Measurements from ENCODE around the gene TMEM185B. TPM values are rescaled to one million over a fixed set of nuclear protein-coding genes. Genes with fewer than 3 reads are reported as not detected.
A peak's percentile ranks its signal among the peaks of the same experiment; 100 is the strongest.
"Not testable (repeated sequence)": the region's sequence is repeated elsewhere in the genome, so short reads cannot be mapped to it uniquely, and the experiment has no call there.

Gene TMEM185B
- total RNA-seq, 1 donor from 2014 or later = 22.7 TPM

DNA sequence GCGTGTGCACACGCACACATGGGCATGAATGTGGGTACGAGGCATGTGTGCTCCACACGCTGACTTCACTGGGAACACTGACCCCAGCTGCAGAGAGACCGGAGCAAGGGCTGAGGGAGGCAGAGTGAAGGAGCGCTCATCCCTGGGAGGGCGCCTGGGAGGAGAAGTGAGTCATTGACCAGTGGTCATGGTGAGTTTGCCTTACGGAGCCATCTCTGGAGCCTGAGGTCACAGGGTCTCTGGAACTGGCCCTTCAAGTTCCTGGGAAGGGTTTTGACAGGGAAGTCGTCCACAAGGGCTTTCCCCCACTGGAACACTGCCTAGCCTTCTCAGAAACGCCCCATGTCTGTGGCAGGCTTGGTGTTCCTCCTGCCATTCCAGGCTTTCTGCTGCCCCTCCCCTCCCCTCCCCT, 14.3 kb upstream of the TMEM185B start:
- peak; percentile 70 for DNase-seq (ENCODE audit: low spot score)
- intact Hi-C loops (cut with DNase I) = no loop called here

GRCh38 chr2:120236791-120237190, 13.6 kb upstream of the TMEM185B start:
- intact Hi-C loops (cut with DNase I) = no loop called here
- peak; percentile 47 for DNase-seq (ENCODE audit: low spot score)

DNA sequence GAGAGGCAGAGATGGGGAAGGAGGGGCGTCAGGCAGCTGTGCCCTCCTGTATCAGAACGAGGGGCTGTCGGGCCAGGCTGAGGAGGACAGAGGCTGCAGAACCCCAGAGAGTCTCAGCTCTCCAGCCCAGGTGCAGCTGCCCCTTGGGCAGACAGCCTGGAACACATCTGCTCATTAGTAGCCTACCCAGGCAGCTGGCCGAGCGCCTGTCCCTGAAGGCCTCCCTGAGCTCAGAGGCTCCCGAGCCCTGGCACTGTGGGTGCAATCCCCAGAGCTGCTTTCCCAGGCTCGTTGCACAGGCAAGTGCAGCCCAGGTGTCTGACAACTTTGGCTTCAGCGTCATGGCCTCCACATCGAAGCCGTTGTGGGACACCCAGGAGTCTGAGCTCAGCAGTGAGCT, 13.1 kb upstream of the TMEM185B start:
- intact Hi-C loops (cut with DNase I) = no loop called here
- DNase-seq (ENCODE audit: low spot score) = peak; percentile 60

DNA sequence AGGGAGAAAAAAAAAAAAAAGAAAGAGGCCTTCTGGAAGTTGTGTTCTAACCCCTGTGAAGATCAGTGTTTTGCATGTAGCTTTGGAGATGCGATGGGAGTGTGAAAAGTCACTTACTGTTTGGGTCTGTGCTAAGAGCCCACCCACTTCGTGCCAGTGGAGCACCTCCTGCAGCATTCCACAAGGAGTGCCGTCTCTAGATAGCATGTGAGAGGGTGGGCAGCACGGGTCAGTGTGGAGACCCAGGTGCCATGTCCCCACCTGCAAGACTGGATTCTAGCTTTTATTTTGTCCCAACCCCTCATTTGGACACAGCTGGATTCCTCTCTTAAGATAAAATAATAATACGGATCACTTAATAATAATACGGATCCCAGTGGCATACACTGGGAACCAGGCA, 12.5 kb upstream of the TMEM185B start:
- intact Hi-C loops (cut with DNase I) = no loop called here
- no peak for DNase-seq (ENCODE audit: low spot score)

DNA sequence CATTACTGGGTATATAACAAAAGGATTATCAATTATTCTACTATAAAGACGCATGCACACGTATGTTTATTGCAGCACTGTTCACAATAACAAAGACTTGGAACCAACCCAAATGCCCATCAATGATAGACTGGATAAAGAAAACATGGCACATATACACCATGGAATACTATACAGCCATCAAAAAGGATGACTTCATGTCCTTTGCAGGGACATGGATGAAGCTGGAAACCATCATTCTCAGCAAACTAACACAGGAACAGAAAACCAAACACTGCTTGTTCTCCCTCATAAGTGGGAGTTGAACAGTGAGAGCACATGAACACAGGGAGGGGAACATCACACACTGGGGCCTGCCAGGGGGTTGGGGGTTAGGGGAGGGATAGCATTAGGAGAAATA, 12.0 kb upstream of the TMEM185B start:
- intact Hi-C loops (cut with DNase I); DNase-seq (ENCODE audit: low spot score): not testable (repeated sequence)

DNA sequence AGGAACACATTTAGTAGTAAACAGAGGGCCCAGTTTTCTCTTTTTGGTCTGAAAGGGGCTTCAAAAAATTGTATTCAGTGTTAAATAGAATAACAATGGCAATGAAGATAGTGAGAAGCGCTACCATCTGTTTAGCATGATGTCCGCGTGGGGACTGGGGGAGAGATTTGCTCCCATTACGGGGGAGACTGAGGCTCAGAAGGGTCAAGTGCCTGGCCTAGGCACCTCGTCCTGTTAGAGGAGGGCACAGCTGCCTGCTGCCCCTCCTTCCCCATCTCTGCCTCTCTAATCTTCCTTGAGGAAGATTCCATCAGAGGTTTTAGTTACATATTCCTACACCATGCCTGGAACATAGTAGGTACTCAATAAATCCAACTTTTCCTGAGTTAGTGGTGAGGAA, 10.1 kb upstream of the TMEM185B start:
- intact Hi-C loops (cut with DNase I) = no loop called here
- no peak for DNase-seq (ENCODE audit: low spot score)

GRCh38 chr2:120231974-120232635, 8.9 kb upstream of the TMEM185B start:
- DNase-seq (ENCODE audit: low spot score) = peak; percentile 72

DNA sequence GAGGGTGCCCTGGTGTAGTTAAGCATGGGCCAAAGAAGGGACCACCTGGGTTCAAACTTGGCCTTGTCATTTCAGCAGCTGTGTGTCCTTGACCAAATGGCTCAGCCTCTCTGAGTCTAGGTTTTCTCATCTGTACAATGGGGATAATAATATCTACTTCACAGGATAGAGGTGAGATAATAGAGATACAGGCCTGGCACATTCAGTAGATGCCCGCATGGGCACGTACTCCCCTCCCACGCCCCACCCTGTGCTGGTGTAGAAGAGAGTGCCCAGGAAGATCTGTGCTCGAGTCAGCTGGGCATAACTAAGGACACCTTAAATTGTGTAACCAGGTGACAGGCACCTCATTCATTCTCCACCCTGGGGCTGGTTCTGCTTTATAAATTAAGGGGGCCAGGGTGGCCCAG, 8.4 kb upstream of the TMEM185B start:
- DNase-seq (ENCODE audit: low spot score) = no peak
- intact Hi-C loops (cut with DNase I) = no loop called here

More at GRCh38 chr2:120231974-120232635, 8.9 kb upstream of the TMEM185B start:
- intact Hi-C loops (cut with DNase I) = no loop called here

DNA sequence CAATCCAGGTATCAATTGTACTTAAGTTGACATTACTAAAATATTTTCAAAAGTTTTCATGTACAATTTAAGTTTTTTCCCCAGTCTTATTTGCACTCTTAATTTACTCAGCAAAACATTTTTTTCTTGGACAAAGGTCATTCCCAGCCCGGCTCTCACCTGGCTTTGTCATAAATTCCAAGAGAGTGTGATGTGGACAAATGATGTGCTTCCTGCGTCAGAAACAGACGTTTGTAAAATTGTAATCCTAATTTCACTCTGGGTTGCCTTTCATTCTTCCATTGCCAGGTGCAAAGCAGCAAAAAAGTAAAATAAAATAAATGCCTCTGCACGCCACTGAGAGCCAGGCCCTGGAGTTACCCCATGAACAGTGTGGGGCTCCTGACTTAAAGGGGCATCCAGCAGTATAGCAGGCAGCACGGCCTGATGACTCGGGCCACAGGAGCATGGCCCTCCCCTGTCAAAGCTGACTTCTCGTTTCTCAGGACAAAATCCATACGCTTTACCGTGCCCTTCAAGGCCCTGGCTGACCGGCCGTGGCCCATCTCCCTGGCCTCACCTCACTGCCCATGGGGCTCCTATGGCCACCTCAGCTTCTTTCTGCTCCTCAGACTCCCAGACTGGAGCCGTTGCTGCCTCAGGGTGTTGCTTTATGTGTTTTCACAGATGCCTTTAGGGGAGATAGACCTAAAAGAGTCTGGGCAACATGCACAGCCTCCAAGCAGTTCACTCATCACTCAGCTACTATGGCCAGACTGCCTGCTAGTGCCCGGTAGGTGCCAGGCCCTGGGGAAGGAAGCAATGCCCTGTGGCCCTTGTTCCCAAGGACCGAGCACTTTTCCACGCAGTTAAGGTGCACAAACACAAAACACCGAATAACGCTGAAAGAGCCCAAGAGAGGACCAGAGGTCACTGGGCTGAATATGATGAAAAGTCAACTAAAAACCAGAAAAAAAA, 7.6 kb upstream of the TMEM185B start:
- peak; percentile 59 for DNase-seq (ENCODE audit: low spot score)

GRCh38 chr2:120229341-120229740, 6.1 kb upstream of the TMEM185B start:
- intact Hi-C loops (cut with DNase I) = no loop called here
- no peak for DNase-seq (ENCODE audit: low spot score)

More for the DNA sequence above, 7.6 kb upstream of the TMEM185B start:
- intact Hi-C loops (cut with DNase I) = no loop called here

DNA sequence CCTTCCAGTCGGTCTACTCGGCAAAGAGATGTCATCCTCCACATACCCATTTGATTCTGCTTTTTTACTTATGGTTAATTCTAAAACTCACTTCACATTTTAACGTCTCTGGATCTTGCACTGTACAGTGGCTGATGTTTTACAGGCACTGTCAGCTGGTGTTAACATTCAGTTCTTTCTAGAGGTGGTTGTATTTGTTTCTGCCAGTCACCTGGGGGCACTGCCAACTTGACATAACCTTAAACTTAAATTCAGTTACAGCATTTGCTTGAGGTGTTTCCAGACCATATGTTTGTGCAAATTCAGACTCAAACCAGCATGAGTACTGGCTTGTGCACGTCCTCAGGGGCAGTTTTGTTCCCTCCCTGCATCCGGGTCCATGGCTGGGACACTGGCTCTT, 5.3 kb upstream of the TMEM185B start:
- DNase-seq (ENCODE audit: low spot score) = peak; percentile 20
- intact Hi-C loops (cut with DNase I) = no loop called here

DNA sequence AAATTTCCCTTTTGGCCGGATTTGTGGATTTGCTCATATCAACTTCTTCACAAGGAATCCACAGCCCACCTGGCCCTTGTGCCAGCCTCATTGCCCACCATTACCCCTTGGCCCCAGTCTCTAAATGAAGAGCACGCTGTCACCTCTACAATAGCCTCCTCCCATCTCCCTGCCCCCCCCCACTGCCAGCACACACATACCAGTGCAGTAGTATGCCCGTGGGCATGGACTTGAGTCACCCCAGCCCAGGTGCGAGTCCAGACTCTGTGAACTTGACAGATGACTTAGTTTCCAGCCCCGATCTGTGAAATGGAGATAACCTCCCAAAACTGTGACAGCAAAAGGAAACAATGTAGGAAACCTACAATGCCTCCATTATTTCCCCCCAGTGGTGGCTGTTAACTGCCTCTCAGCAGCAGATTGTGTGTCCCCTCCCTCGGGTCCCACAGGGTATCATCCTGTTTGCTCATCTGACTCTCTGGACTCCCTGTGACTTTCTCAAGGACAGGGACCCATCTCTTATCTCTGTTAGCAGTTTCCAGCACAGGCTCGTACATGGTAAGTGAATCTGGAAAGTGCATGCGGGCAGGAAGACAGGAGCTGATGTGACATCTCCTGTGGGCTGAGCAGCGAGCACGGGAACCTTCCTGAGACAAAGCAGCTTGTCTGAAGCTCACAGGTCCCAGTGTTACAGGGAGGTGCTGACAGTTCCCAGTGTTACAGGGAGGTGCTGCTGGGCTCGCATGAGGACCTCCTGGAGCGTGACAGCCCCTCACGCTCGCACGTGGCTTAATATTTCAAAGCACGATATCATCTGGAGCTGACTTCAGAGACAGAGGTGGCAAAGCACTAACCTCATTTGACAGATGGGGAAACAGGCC, 4.2 kb upstream of the TMEM185B start:
- intact Hi-C loops (cut with DNase I) = no loop called here
- peak; percentile 49 for DNase-seq (ENCODE audit: low spot score)

DNA sequence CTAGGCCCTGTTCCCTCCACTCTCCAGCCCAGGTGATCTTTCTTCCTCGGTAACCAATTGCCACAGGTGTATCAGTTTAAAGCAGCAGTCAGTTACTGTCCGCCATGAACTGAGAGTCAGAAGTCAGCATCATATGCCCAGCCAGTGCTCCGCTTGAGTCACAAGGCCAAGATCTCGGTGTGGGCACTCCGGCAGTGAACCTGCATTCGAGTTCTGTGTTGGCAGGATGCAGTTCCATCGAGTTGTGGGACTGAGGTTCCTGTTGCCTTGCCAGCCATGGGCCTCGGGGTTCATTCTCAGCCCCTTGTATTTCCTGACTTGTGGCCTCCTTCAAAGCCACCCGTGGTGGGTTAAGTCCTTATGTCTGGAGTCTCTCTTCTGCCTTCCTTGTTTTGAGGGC, 3.1 kb upstream of the TMEM185B start:
- DNase-seq (ENCODE audit: low spot score) = peak; percentile 47
- intact Hi-C loops (cut with DNase I) = no loop called here

- DNase-seq (ENCODE audit: low spot score) = peak; percentile 56
- intact Hi-C loops (cut with DNase I) = no loop called here
Observed at GRCh38 chr2:120225549-120226065, 2.4 kb upstream of the TMEM185B start.

DNA sequence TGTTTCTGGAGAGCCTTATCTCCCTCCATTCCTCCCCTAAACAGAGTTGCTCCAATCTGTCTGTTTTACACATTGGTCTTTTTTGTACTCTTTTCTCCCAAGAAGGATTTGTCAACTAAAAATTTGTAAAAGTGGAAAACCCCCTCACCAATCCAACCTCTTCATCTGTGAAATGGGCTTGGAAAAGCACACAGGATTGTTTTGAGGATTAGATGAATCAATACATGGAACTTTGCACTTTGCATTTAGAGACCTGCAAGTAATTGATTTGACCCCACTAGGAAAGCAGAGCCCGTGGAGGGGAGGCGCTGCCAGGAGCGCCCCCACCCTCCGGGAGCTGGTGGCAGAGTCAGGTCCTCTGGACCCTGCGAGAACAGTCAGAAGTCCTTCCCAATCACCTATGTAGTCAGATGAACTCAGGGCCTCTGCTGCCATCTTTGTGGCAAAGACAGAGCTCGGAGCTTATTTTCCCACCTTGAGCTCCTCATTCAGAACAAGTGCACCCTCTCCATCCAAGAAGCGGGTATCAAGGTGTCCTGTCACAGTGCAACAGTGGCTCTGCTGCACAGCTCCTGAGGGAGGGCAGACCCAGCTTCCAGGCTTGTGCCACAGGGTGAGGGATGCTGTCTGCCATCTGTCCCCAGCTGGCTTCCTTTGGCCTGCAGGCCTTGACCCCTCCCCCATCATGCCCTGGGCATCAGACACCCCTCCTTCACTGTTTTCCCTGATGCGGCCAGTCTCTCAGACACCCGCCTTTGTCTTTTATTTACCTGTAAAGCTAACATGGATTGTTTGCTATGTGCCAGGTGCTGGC, 1.7 kb upstream of the TMEM185B start:
- intact Hi-C loops (cut with DNase I) = loop anchor here (5.0 kb wide), 1 partner anchor 87 kb away; no protein-coding TSS in a partner anchor

GRCh38 chr2:120224256-120224655, 1.1 kb upstream of the TMEM185B start:
- DNase-seq (ENCODE audit: low spot score) = peak; percentile 75
- intact Hi-C loops (cut with DNase I) = loop anchor here (5.0 kb wide), 1 partner anchor 88 kb away; no protein-coding TSS in a partner anchor

More for the DNA sequence above, 1.7 kb upstream of the TMEM185B start:
- DNase-seq (ENCODE audit: low spot score) = peak; percentile 72

DNA sequence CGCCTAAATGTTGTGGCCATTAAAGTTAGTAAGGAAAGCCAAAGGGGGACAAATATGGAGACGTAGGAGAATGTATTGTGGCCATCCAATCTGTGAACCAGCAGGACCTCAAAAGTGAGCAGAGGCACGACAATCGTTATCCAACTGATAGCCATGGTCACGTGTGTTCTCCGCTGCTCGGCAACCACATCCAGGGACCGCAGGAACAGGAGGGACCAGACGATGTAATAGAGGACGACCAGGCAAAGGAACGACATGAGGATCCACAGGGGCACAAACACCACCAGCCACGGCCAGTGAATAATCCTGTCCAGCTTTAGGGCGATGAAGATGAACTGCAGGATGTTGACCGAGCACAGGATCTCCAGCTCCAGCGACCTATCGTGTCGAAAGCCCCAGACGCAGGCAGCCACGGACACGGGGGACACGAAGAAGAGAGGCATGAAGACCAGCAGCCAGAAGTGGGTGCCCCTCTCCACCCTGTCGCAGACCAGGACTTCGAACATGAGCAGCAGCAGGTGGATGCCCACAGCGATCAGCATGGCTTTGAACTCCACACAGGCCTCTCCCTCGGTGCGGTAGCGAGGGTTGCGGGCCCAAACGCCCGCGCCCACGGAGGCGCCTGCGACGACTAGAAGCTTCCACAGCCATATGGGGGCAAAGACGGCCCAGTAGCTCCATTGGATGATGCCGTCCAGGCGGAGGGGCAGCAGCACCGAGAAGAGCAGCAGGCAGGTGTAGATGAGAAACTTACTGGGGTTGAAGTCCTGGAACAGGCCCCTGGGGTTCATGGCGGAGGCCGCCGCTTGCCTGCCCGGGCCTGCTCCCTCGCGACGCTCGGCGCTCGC, 790 bp downstream of the TMEM185B start:
- intact Hi-C loops (cut with DNase I) = loop anchor here (1.0 to 5.0 kb wide), 2 partner anchors 30 to 90 kb away; partner anchors contain the start of gene RALB
- DNase-seq (ENCODE audit: low spot score) = peak; percentile 72

Data from cardiac septum (tissue), 1 donor.